ENCODE data around the gene RBMY1F. TPM values are rescaled to one million over a fixed set of nuclear protein-coding genes. Genes with fewer than 3 reads are reported as not detected.

The RBMY1F gene
- total RNA-seq (2022; extraction: Qiagen RNA extraction; ENCODE audit: low read depth), result not detected in 5 replicates

GRCh38 chrY:22182823-22183222 lies at the start of gene RBMY1F:
Gene RBMY1F (minus strand): TSS chrY:22182923. CDS start chrY:22180969, 1,954 bp downstream.

Other genes with a start within 250 kb of the RBMY1F start
- not detected in 5 replicates for gene RBMY1J, start 220.5 kb upstream of the RBMY1F start, total RNA-seq (2022; extraction: Qiagen RNA extraction; ENCODE audit: low read depth)

All from A549 treated with GW870086 at 1 μM for 4 hours (cell line).